Measurements from ENCODE around the gene PLCG1. TPM values are rescaled to one million over a fixed set of nuclear protein-coding genes. Genes with fewer than 3 reads are reported as not detected.

Gene PLCG1
- total RNA-seq, 1 experiment from 2014 or later, result 45.6 TPM

DNA sequence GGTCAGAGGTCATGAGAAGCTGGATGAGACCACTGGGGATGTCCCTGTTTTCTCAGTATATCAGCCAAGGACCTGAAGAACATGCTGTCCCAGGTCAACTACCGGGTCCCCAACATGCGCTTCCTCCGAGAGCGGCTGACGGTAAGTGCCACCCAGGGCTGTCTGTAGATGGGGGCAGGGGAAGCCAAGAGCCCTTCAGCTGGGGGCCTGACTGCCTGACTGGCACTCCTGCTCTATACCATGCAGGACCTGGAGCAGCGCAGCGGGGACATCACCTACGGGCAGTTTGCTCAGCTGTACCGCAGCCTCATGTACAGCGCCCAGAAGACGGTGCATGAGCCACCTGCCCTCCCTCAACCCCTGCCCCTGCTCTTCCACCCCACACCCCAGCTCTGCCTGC is 25.1 kb downstream of the PLCG1 start:
- RAD21 ChIA-PET (ENCODE audit: low non-redundant PET in 1 of 2, low total read pairs in 2 of 2, uncharacterized antibody in 2 of 2, unreplicated experiment in 2 of 2), result no interaction called here
- BruUV-seq (replicated peaks), result no TSS peak
- Histone ChIP-seq H3K27me3 (ENCODE audit: insufficient read depth, low read length) (no peaks in the 10 kb centered on the region), H2AFZ (ENCODE audit: low read depth, low read length, poor library complexity, severe bottlenecking) (no peak overlapping the region), H3K4me2 (ENCODE audit: low read length) (no peak overlapping the region), H3K4me3 (replicated peaks in 1 of 2; ENCODE audit: low read depth in 1 of 2, low read length in 2 of 2) (no peak overlapping the region), H3K36me3 (ENCODE audit: control insufficient read depth in 1 of 2, insufficient read depth in 2 of 2, low read length in 2 of 2) (peaks cover 5 to 33% of the 10 kb centered on the region in 2 experiments; a peak in 3 of 4 replicates), H3K79me2 (ENCODE audit: insufficient read depth, low read length) (no peaks in the 10 kb centered on the region), H3K9me2 (ENCODE audit: insufficient read depth) (no peaks in the 10 kb centered on the region), H3K9me3 (ENCODE audit: control insufficient read depth in 1 of 2, insufficient read depth in 1 of 2, low read depth in 1 of 2, low read length in 2 of 2) (no peaks in the 10 kb centered on the region), H3K9ac (ENCODE audit: low read length) (no peak overlapping the region), H3K4me1 (ENCODE audit: control insufficient read depth in 1 of 2, insufficient read depth in 2 of 2, low read length in 2 of 2) (no peaks in the 10 kb centered on the region), H3K27ac (ENCODE audit: low read depth, low read length) (no peak overlapping the region), H4K20me1 (ENCODE audit: insufficient read depth) (no peaks in the 10 kb centered on the region)
- TF ChIP-seq RAD21 (IDR thresholded peaks at IDR 0.05; ENCODE audit: low read depth) (no peak), CBX3 (IDR thresholded peaks at IDR 0.05; ENCODE audit: low read depth) (no peak), YY1 (IDR thresholded peaks at IDR 0.05; ENCODE audit: extremely low read depth, insufficient replicate concordance, low read depth, low read length) (no peak), POLR2AphosphoS5 (IDR thresholded peaks at IDR 0.05; ENCODE audit: low read depth, low read length) (no peak), JUND (IDR thresholded peaks at IDR 0.05) (no peak), EZH2 (IDR thresholded peaks at IDR 0.05) (no peak), ZFX (IDR thresholded peaks at IDR 0.05) (no peak), SIN3A (IDR thresholded peaks at IDR 0.05; ENCODE audit: low read depth) (no peak), EZH2phosphoT487 (IDR thresholded peaks at IDR 0.05; ENCODE audit: borderline replicate concordance) (no peak), SP1 (IDR thresholded peaks at IDR 0.05; ENCODE audit: low read depth) (no peak)
- TF ChIP-seq, protein P1, sequence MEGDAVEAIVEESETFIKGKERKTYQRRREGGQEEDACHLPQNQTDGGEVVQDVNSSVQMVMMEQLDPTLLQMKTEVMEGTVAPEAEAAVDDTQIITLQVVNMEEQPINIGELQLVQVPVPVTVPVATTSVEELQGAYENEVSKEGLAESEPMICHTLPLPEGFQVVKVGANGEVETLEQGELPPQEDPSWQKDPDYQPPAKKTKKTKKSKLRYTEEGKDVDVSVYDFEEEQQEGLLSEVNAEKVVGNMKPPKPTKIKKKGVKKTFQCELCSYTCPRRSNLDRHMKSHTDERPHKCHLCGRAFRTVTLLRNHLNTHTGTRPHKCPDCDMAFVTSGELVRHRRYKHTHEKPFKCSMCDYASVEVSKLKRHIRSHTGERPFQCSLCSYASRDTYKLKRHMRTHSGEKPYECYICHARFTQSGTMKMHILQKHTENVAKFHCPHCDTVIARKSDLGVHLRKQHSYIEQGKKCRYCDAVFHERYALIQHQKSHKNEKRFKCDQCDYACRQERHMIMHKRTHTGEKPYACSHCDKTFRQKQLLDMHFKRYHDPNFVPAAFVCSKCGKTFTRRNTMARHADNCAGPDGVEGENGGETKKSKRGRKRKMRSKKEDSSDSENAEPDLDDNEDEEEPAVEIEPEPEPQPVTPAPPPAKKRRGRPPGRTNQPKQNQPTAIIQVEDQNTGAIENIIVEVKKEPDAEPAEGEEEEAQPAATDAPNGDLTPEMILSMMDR (IDR thresholded peaks at IDR 0.05 in 2 of 3, conservative IDR thresholded peaks at IDR 0.05 in 1 of 3; ENCODE audit: borderline replicate concordance in 1 of 3, insufficient read depth in 1 of 3, low read depth in 2 of 3, low read length in 2 of 3), result no peak
- TF ChIP-seq, protein P2, sequence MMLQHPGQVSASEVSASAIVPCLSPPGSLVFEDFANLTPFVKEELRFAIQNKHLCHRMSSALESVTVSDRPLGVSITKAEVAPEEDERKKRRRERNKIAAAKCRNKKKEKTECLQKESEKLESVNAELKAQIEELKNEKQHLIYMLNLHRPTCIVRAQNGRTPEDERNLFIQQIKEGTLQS (IDR thresholded peaks at IDR 0.05), result no peak
- TF ChIP-seq, protein P3, sequence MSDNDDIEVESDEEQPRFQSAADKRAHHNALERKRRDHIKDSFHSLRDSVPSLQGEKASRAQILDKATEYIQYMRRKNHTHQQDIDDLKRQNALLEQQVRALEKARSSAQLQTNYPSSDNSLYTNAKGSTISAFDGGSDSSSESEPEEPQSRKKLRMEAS (IDR thresholded peaks at IDR 0.05), result no peak
- CTCF ChIA-PET, result interaction anchor here (0.8 kb wide), 1 partner anchor 27 kb away, joined by 3 read pairs; no protein-coding TSS in a partner anchor
- POLR2A ChIA-PET, result no interaction called here
- ATAC-seq (no peak), DNase-seq (ENCODE audit: low read depth, low spot score) (no peak)
- intact Hi-C loops (cut with micrococcal nuclease), result no loop called here
